ENCODE results near the gene UMOD.

The UMOD gene

DNA sequence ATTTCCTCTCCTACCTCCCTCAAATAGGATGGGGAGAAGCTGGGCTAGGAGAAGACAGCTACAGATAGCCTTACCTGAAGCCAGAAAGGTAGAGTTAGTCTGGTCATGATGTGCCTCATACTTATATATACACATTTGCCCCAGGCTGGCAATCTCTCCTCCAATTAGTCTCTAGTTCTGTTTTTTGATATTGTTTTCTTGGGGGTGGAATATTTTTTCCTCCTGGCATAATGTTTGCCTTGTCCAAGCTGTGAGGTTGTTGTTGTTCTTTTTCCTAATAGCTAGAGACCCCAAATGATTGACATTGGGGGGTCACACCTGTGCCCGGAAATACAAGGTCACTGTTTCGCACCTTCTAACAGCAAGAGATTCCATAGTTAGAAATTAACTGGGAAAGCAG, at the start of gene UMOD:
Gene UMOD (minus strand): TSS at position 101 of the 400 bp plus-strand sequence. CDS start 1,978 bp downstream, outside the sequence.
- no peaks in the 10 kb centered on the region for H3K4me1 Mint-ChIP-seq (ENCODE audit: low read depth)
- H3K4me3 Mint-ChIP-seq: no peak within 1 kb of the TSS
- H3K27ac Mint-ChIP-seq: no peak within 1 kb of the TSS
- no peaks in the 10 kb centered on the region for H3K36me3 Mint-ChIP-seq (ENCODE audit: low read depth)
- H3K27me3 Mint-ChIP-seq (ENCODE audit: low read depth): no peaks in the 10 kb centered on the region
- no peaks in the 10 kb centered on the region for H3K9me3 Mint-ChIP-seq

GRCh38 chr16:20401475-20402016, 49.0 kb upstream of the UMOD start:
- Mint-ChIP-seq H3K4me1 (ENCODE audit: low read depth) (no peaks in the 10 kb centered on the region), H3K27ac (no peak overlapping the region), H3K36me3 (ENCODE audit: low read depth) (no peaks in the 10 kb centered on the region), H3K9me3 (no peaks in the 10 kb centered on the region), H3K4me3 (no peak overlapping the region), H3K27me3 (ENCODE audit: low read depth) (no peaks in the 10 kb centered on the region)

DNA sequence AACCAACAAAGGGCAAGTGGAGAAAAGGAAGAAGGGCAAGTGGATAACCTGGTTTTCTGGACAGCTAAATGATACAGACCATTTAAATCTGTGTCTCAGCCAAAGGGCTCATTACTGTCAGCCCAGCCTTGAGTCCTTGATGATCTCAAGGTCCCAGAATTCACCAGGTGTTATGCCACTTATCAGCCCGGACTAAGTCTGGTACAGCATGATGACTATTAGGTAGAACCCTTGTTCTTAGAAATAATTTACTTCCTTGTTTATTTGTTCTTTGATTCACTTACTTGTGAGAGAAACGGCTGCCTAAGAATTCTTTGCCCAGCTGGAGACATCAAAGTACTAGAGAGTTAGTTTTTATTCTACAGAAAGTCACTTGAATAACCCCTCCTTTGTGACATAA, 48.6 kb upstream of the UMOD start:
- no peaks in the 10 kb centered on the region for H3K4me1 Mint-ChIP-seq (ENCODE audit: low read depth)
- no peaks in the 10 kb centered on the region for H3K36me3 Mint-ChIP-seq (ENCODE audit: low read depth)
- no peaks in the 10 kb centered on the region for H3K27me3 Mint-ChIP-seq (ENCODE audit: low read depth)
- H3K9me3 Mint-ChIP-seq: no peaks in the 10 kb centered on the region
- no peak overlapping the region for H3K27ac Mint-ChIP-seq
- H3K4me3 Mint-ChIP-seq: no peak overlapping the region

GRCh38 chr16:20399185-20399584, 46.7 kb upstream of the UMOD start:
- no peak overlapping the region for H3K27ac Mint-ChIP-seq
- H3K4me1 Mint-ChIP-seq (ENCODE audit: low read depth): no peaks in the 10 kb centered on the region
- no peaks in the 10 kb centered on the region for H3K9me3 Mint-ChIP-seq
- no peaks in the 10 kb centered on the region for H3K27me3 Mint-ChIP-seq (ENCODE audit: low read depth)
- H3K36me3 Mint-ChIP-seq (ENCODE audit: low read depth): no peaks in the 10 kb centered on the region
- H3K4me3 Mint-ChIP-seq: no peak overlapping the region

- Mint-ChIP-seq H3K27ac (no peak overlapping the region), H3K4me1 (ENCODE audit: low read depth) (no peaks in the 10 kb centered on the region), H3K36me3 (ENCODE audit: low read depth) (no peaks in the 10 kb centered on the region), H3K4me3 (no peak overlapping the region), H3K9me3 (no peaks in the 10 kb centered on the region), H3K27me3 (ENCODE audit: low read depth) (no peaks in the 10 kb centered on the region)
Observed at GRCh38 chr16:20398603-20399002, 46.1 kb upstream of the UMOD start.

GRCh38 chr16:20397468-20398074, 45.1 kb upstream of the UMOD start:
- no peaks in the 10 kb centered on the region for H3K4me1 Mint-ChIP-seq (ENCODE audit: low read depth)
- H3K36me3 Mint-ChIP-seq (ENCODE audit: low read depth): no peaks in the 10 kb centered on the region
- H3K27me3 Mint-ChIP-seq (ENCODE audit: low read depth): no peaks in the 10 kb centered on the region
- H3K27ac Mint-ChIP-seq: no peak overlapping the region
- no peaks in the 10 kb centered on the region for H3K9me3 Mint-ChIP-seq
- no peak overlapping the region for H3K4me3 Mint-ChIP-seq

- no peak overlapping the region for H3K27ac Mint-ChIP-seq
- H3K36me3 Mint-ChIP-seq (ENCODE audit: low read depth): no peaks in the 10 kb centered on the region
- no peaks in the 10 kb centered on the region for H3K4me1 Mint-ChIP-seq (ENCODE audit: low read depth)
- H3K27me3 Mint-ChIP-seq (ENCODE audit: low read depth): no peaks in the 10 kb centered on the region
- H3K4me3 Mint-ChIP-seq: no peak overlapping the region
- no peaks in the 10 kb centered on the region for H3K9me3 Mint-ChIP-seq
Observed at GRCh38 chr16:20396846-20397467, 44.4 kb upstream of the UMOD start.

DNA sequence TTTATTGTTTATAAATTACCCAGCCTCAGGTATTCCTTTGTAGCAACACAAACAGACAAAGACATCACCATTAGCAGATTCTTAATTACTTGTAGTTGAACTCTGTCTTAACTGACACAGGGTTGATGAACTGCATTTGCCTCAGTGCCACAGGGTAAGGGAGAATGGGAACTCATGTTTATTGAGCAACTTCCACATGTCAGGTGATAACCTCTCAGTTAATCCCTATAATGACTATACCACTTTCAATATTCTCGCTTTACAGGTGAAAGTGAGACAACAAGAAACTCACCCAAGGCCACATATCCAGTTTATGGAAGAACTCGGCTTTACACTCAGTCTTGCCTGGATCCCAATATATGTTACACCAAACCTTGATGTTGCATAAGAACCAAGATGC, 43.4 kb upstream of the UMOD start:
- Mint-ChIP-seq H3K4me1 (ENCODE audit: low read depth) (no peaks in the 10 kb centered on the region), H3K36me3 (ENCODE audit: low read depth) (no peaks in the 10 kb centered on the region), H3K9me3 (no peaks in the 10 kb centered on the region), H3K27me3 (ENCODE audit: low read depth) (no peaks in the 10 kb centered on the region), H3K27ac (no peak overlapping the region), H3K4me3 (no peak overlapping the region)

DNA sequence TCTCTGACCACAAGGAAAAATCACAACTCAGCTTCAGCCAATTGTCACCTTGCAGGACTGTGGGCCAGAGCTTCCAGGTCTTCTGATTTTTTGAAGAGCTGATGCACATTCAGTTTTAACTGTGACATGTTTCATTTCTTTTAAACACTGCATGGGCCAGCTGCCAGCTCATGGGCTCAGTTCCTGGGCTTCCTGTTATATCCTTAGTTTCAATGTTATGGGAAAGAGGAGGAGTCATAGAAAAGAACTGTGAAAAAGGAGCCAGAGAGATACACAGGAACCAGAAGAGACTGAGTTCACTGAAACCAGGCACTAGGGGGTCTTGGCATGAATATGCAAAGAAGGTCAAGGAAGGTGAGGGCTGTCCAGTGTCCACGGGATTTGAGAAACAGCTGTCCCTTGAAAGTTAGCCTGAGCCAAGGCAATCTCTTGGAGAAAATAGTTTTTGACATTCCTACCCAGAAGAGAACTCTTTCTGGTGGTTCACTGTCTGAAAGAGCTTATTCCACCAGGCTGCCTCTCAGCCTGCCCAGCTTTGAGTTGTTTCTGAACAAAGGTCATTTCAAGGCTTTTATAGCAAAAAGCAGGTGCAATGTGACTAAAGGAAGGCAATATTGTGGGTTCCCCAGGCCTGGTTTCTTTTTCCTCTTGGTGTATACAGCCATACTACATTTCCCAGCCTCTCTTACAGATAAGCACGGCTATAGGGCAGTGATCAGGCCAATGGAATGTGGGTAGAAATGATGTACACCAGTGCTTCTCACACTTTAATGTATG, 41.5 kb upstream of the UMOD start:
- H3K9me3 Mint-ChIP-seq: no peaks in the 10 kb centered on the region
- no peak overlapping the region for H3K4me3 Mint-ChIP-seq
- H3K27me3 Mint-ChIP-seq (ENCODE audit: low read depth): no peaks in the 10 kb centered on the region
- no peak overlapping the region for H3K27ac Mint-ChIP-seq
- no peaks in the 10 kb centered on the region for H3K36me3 Mint-ChIP-seq (ENCODE audit: low read depth)
- no peaks in the 10 kb centered on the region for H3K4me1 Mint-ChIP-seq (ENCODE audit: low read depth)

- no peak overlapping the region for H3K4me3 Mint-ChIP-seq
- H3K36me3 Mint-ChIP-seq (ENCODE audit: low read depth): no peaks in the 10 kb centered on the region
- H3K4me1 Mint-ChIP-seq (ENCODE audit: low read depth): no peaks in the 10 kb centered on the region
- no peak overlapping the region for H3K27ac Mint-ChIP-seq
- H3K27me3 Mint-ChIP-seq (ENCODE audit: low read depth): peaks cover 5% of the 10 kb centered on the region
- H3K9me3 Mint-ChIP-seq: no peaks in the 10 kb centered on the region
Observed at GRCh38 chr16:20391045-20391444, 38.5 kb upstream of the UMOD start.

- Mint-ChIP-seq H3K4me3 (no peak overlapping the region), H3K27me3 (ENCODE audit: low read depth) (peaks cover 5% of the 10 kb centered on the region), H3K9me3 (no peaks in the 10 kb centered on the region), H3K27ac (no peak overlapping the region), H3K36me3 (ENCODE audit: low read depth) (no peaks in the 10 kb centered on the region), H3K4me1 (ENCODE audit: low read depth) (no peaks in the 10 kb centered on the region)
Observed at GRCh38 chr16:20388854-20389253, 36.3 kb upstream of the UMOD start.

DNA sequence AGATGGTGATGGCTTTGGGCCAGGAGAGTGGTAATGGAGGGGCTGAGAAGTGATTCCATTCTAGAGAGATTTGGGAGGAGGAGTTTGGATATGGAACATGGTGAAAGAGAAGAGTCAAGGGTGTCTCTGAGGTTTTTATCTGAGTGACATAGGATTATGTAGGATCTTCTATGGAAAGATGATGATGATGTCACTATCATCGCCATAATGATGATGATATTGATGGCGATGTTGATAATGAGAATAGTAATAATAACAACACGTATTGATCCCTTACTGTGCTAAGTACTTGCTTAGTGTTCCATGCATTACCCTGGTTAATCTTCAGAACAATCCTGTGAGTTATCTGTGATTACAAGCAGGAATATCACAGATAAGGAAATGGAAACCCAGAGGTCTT, 35.5 kb upstream of the UMOD start:
- no peak overlapping the region for H3K4me3 Mint-ChIP-seq
- no peaks in the 10 kb centered on the region for H3K36me3 Mint-ChIP-seq (ENCODE audit: low read depth)
- H3K9me3 Mint-ChIP-seq: no peaks in the 10 kb centered on the region
- no peak overlapping the region for H3K27ac Mint-ChIP-seq
- no peaks in the 10 kb centered on the region for H3K4me1 Mint-ChIP-seq (ENCODE audit: low read depth)
- H3K27me3 Mint-ChIP-seq (ENCODE audit: low read depth): peaks cover 5% of the 10 kb centered on the region

GRCh38 chr16:20385844-20386832, 33.6 kb upstream of the UMOD start:
- Mint-ChIP-seq H3K27ac (no peak overlapping the region), H3K9me3 (no peaks in the 10 kb centered on the region), H3K27me3 (ENCODE audit: low read depth) (peaks cover 5% of the 10 kb centered on the region)

More at GRCh38 chr16:20385844-20386832, 33.6 kb upstream of the UMOD start:
- Mint-ChIP-seq H3K4me3 (no peak overlapping the region), H3K36me3 (ENCODE audit: low read depth) (no peaks in the 10 kb centered on the region), H3K4me1 (ENCODE audit: low read depth) (no peaks in the 10 kb centered on the region)
